Kidney (tissue), 14 donors: ENCODE measurements around the gene ZNF569. TPM values are rescaled to one million over a fixed set of nuclear protein-coding genes. Genes with fewer than 3 reads are reported as not detected.
"Not testable (repeated sequence)": the region's sequence is repeated elsewhere in the genome, so short reads cannot be mapped to it uniquely, and the experiment has no call there.

Source experiments
- DNase-seq, 5 donors: peaks; one replicate each; pipeline ENCODE4 v3.0.0-alpha.2; 2013 to 2020
- FAIRE-seq: peaks from 2 replicates; lab custom pipeline; 2012; peaks lifted over from hg19 to GRCh38; lab: Jason Lieb, UNC
- H3K27ac ChIP-seq, 2 donors: one replicate each; pipeline ENCODE4 v1.7.0; 2013; ENCODE audit warnings: low read depth in 2 of 2, low read length in 2 of 2, inconsistent platforms in 1 of 2
- H3K27me3 ChIP-seq: one replicate; pipeline ENCODE4 v1.7.1; 2013; ENCODE audit warnings: low read length, inconsistent platforms; ENCODE audit not compliant: control insufficient read depth, insufficient read depth
- H3K36me3 ChIP-seq, 3 donors: one replicate each; pipeline versions ENCODE4 v1.7.0 to v1.7.1; 2013; ENCODE audit warnings: low read length in 3 of 3, control low read depth in 1 of 3, inconsistent platforms in 1 of 3; ENCODE audit not compliant: insufficient read depth in 3 of 3, control insufficient read depth in 2 of 3
- H3K4me1 ChIP-seq, 3 donors: one replicate each; pipeline versions ENCODE4 v1.7.0 to v1.7.1; 2013; ENCODE audit warnings: low read length in 3 of 3, inconsistent platforms in 1 of 3, low read depth in 1 of 3; ENCODE audit not compliant: control insufficient read depth in 2 of 3, insufficient read depth in 2 of 3
- H3K4me3 ChIP-seq, 3 donors: one replicate each; pipeline versions ENCODE4 v1.7.0 to v1.8.1; 2013; ENCODE audit warnings: low read length in 3 of 3, control low read depth in 1 of 3, inconsistent platforms in 1 of 3
- H3K9ac ChIP-seq, 3 donors: one replicate each; pipeline versions ENCODE4 v1.7.0 to v1.7.1; 2013; ENCODE audit warnings: low read length in 3 of 3, control low read depth in 1 of 3, inconsistent platforms in 1 of 3
- H3K9me3 ChIP-seq, 3 donors: one replicate each; pipeline versions ENCODE4 v1.7.0 to v1.7.1; 2013; ENCODE audit warnings: low read length in 3 of 3, control low read depth in 1 of 3, inconsistent platforms in 1 of 3; ENCODE audit not compliant: control insufficient read depth in 2 of 3, insufficient read depth in 1 of 3
- CTCF ChIP-seq: IDR thresholded peaks from 3 replicates; pipeline ENCODE4 v1.5.1; 2012; ENCODE audit warnings: mild to moderate bottlenecking, moderate library complexity, borderline replicate concordance; ENCODE audit not compliant: insufficient read depth; ENCODE audit errors: extremely low read depth
- intact Hi-C: fragments of 100-400 bp; cut with DNase I; formaldehyde crosslinking; loops from one replicate; pipeline ENCODE4 v1.11.1; 2022
- polyA plus RNA-seq: library from polyadenylated mRNA; stranded (reverse); fragments of 350-450 nt; fragmentation: Illumina TruSeq; extraction: RNeasy Lipid Tissue Mini Kit (QIAGEN cat#74804); gene quantifications from one replicate; pipeline ENCODE4 v1.2.3, GENCODE V29; 2014; ENCODE audit warnings: low read depth, low replicate concordance; ENCODE audit not compliant: insufficient read depth
- total RNA-seq: library from RNA; stranded (reverse); fragmentation: NEBNext Ultra II Directional; extraction: Animal tissue kit (Norgen Biotek cat#: 25700); gene quantifications from one replicate; pipeline ENCODE4 v1.2.1, GENCODE V29; 2021
- donor health status: control.
- donor health status: control.
- donor health status: control.
- donor health status: control.
- donor health status: control.
- donor health status: DM: yes; HTN: yes; CAD: no.
- donor health status: Normal renal cell carcinoma (clear cell type).

The ZNF569 gene
- total and polyA plus RNA-seq, 2 donors from 2014 or later = 2.7 to 6.9 TPM

GRCh38 chr19:37401078-37401477 is 66.2 kb downstream of the ZNF569 start:
- TF ChIP-seq CTCF = no peak
- FAIRE-seq = no peak

GRCh38 chr19:37391399-37391798 is 75.8 kb downstream of the ZNF569 start:
- H3K36me3 ChIP-seq = peaks cover 3 to 30% (median 22%) of the 10 kb centered on the region in 3 donors
- DNase-seq, FAIRE-seq, intact Hi-C loops, H3K9ac ChIP-seq, H3K27me3 ChIP-seq, H3K4me3 ChIP-seq, H3K4me1 ChIP-seq, H3K27ac ChIP-seq: not testable (repeated sequence)
- H3K9me3 ChIP-seq = peaks cover 3 to 74% (median 37%) of the 10 kb centered on the region in 3 donors

More at GRCh38 chr19:37401078-37401477, 66.2 kb downstream of the ZNF569 start:
- Histone ChIP-seq H3K36me3 (no peaks in the 10 kb centered on the region), H3K4me3 (no peak overlapping the region), H3K27ac (no peak overlapping the region), H3K4me1 (no peaks in the 10 kb centered on the region), H3K9ac (no peak overlapping the region), H3K9me3 (peaks cover 0 to 50% (median 9%) of the 10 kb centered on the region in 3 donors), H3K27me3 (no peaks in the 10 kb centered on the region)
- no peak for DNase-seq
- intact Hi-C loops = no loop called here

GRCh38 chr19:37389234-37389633 is 78.0 kb downstream of the ZNF569 start:
- Histone ChIP-seq H3K9ac (no peak overlapping the region), H3K36me3 (peaks cover 11 to 51% (median 32%) of the 10 kb centered on the region in 3 donors), H3K4me1 (no peaks in the 10 kb centered on the region), H3K27me3 (no peaks in the 10 kb centered on the region), H3K9me3 (peaks cover 7 to 79% (median 40%) of the 10 kb centered on the region in 3 donors), H3K4me3 (peak overlapping the region in 2 of 3 donors; percentile 0 to 33), H3K27ac (no peak overlapping the region)
- intact Hi-C loops = no loop called here
- no peak for DNase-seq
- no peak for TF ChIP-seq CTCF
- FAIRE-seq = no peak

- intact Hi-C loops = no loop called here
- H3K9ac ChIP-seq = peak within 1 kb of the TSS; percentile 92 to 97 (median 93)
- peaks cover 0 to 1% (median 0%) of the 10 kb centered on the region in 3 donors for H3K9me3 ChIP-seq
- FAIRE-seq = peak; percentile 62
- peak within 1 kb of the TSS; percentile 90 to 98 (median 98) for H3K4me3 ChIP-seq
- H3K4me1 ChIP-seq = peaks cover 0 to 7% (median 5%) of the 10 kb centered on the region in 3 donors
- no peak for TF ChIP-seq CTCF
- peak within 1 kb of the TSS; percentile 91 to 92 for H3K27ac ChIP-seq
- H3K36me3 ChIP-seq = peaks cover 0 to 12% (median 12%) of the 10 kb centered on the region in 3 donors
- peak; percentile 98 to 99 (median 99) for DNase-seq
- no peaks in the 10 kb centered on the region for H3K27me3 ChIP-seq
Observed at GRCh38 chr19:37370880-37371661, 96.2 kb downstream of the ZNF569 start, which contains the start of gene ZNF527. Gene ZNF527 (plus strand): TSS chr19:37371099. CDS start chr19:37374199, 3,100 bp downstream.

GRCh38 chr19:37370386-37370879 is 96.8 kb downstream of the ZNF569 start:
- FAIRE-seq, DNase-seq, H3K4me1 ChIP-seq, H3K27me3 ChIP-seq, H3K9me3 ChIP-seq, intact Hi-C loops: not testable (repeated sequence)
- Histone ChIP-seq H3K36me3 (peaks cover 0 to 12% (median 10%) of the 10 kb centered on the region in 3 donors), H3K27ac (peak overlapping the region; percentile 91 to 92), H3K9ac (peak overlapping the region; percentile 92 to 97 (median 93)), H3K4me3 (peak overlapping the region; percentile 90 to 98 (median 98))
